HFFc6 (cell line): ENCODE measurements around the gene STK32C. TPM values are rescaled to one million over a fixed set of nuclear protein-coding genes. Genes with fewer than 3 reads are reported as not detected.

ENCODE experiments used
- DNase-seq: peaks from one replicate; pipeline ENCODE4 v3.0.0-alpha.2; 2018
- H3K27ac Mint-ChIP-seq: 2 replicates; pipeline ENCODE4 v1.8.0; 2020; ENCODE audit warnings: mild to moderate bottlenecking, mixed read lengths
- H3K27me3 Mint-ChIP-seq: 2 replicates; pipeline ENCODE4 v1.8.0; 2021; ENCODE audit warnings: mild to moderate bottlenecking, moderate library complexity, mixed read lengths; ENCODE audit not compliant: insufficient read depth
- H3K36me3 Mint-ChIP-seq: 2 replicates; pipeline ENCODE4 v1.8.0; 2021; ENCODE audit warnings: low read depth, mixed read lengths
- H3K4me1 Mint-ChIP-seq: 2 replicates; pipeline ENCODE4 v1.8.0; 2020; ENCODE audit warnings: low read depth, mixed read lengths
- H3K4me3 Mint-ChIP-seq: 2 replicates; pipeline ENCODE4 v1.8.0; 2020; ENCODE audit warnings: mild to moderate bottlenecking, moderate library complexity, mixed read lengths
- H3K9me3 Mint-ChIP-seq: 2 replicates; pipeline ENCODE4 v1.8.0; 2020; ENCODE audit warnings: mild to moderate bottlenecking, mixed read lengths
- total RNA-seq, 6 experiments: library from RNA; stranded (reverse); fragmentation: NEBNext Ultra II Directional; extraction: Animal tissue kit (Norgen Biotek cat#: 25700); gene quantifications; 2 replicates in 1 of 6; 3 replicates in 5 of 6; pipeline ENCODE4 v1.2.3, GENCODE V29; 2021
- TF ChIP-seq, protein P1 (sequence below): fragments of 200-600 bp; sonication (generic); IDR thresholded peaks from 2 replicates; pipeline ENCODE4 v1.5.0; 2021; ENCODE audit warnings: antibody characterized with exemption, mild to moderate bottlenecking

STK32C gene
- total RNA-seq, 6 experiments from 2014 or later: 5.5 to 8.3 (median 7.2) TPM

DNA sequence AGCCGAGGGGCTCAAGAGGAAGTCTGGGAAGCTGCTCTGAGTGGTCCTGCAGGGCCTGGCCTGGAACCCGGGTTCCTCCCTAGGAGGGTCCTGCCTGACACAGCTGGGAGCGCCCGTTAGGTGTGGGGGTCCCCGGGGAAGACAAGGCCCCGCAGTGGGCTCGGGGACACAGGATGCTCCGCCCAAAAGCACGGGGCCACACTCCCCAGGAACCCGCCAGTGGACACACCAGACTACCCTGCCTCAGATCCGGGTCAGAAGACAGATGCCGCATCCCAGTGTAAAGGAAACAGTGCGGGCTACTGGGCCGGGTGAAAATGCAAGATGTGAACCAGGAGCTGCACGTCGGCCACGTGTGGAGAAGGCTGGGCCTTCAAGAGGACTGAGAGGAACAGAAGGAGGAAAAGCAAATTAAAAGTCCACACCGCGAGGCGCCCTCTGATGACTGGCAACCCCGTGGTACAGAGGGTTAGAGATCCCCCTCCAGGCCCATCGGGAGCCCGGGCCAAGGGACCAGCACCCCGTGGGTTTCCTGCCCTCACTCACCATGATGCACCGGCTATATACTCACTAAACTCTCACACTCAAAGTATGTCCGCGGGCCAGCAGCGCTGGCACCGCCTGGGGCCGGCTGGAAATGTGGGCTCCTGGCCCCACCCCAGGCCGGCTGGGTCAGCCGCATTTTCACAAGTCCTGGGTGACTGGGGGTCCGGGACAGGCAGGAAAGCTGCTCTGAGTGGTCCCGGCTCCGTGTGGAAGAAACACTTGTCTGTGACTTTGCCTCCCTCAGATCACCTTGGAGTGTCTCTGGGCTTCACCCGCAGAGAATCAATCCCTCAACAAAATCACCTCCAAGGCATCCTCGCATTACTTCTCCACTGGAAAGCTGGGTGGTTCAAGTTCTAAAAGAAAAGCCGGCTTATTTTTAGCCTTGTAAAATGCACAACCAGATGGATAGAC, 6.1 kb downstream of the STK32C start:
- no peaks in the 10 kb centered on the region; the same call in 1 of the 2 replicates for H3K36me3 Mint-ChIP-seq
- H3K27ac Mint-ChIP-seq: no peak overlapping the region
- DNase-seq: no peak
- no peak overlapping the region for H3K4me3 Mint-ChIP-seq
- H3K27me3 Mint-ChIP-seq: peaks cover 31% of the 10 kb centered on the region
- no peaks in the 10 kb centered on the region; the same call in 1 of the 2 replicates for H3K4me1 Mint-ChIP-seq
- TF ChIP-seq, protein P1, sequence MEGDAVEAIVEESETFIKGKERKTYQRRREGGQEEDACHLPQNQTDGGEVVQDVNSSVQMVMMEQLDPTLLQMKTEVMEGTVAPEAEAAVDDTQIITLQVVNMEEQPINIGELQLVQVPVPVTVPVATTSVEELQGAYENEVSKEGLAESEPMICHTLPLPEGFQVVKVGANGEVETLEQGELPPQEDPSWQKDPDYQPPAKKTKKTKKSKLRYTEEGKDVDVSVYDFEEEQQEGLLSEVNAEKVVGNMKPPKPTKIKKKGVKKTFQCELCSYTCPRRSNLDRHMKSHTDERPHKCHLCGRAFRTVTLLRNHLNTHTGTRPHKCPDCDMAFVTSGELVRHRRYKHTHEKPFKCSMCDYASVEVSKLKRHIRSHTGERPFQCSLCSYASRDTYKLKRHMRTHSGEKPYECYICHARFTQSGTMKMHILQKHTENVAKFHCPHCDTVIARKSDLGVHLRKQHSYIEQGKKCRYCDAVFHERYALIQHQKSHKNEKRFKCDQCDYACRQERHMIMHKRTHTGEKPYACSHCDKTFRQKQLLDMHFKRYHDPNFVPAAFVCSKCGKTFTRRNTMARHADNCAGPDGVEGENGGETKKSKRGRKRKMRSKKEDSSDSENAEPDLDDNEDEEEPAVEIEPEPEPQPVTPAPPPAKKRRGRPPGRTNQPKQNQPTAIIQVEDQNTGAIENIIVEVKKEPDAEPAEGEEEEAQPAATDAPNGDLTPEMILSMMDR: no peak
- no peaks in the 10 kb centered on the region for H3K9me3 Mint-ChIP-seq

DNA sequence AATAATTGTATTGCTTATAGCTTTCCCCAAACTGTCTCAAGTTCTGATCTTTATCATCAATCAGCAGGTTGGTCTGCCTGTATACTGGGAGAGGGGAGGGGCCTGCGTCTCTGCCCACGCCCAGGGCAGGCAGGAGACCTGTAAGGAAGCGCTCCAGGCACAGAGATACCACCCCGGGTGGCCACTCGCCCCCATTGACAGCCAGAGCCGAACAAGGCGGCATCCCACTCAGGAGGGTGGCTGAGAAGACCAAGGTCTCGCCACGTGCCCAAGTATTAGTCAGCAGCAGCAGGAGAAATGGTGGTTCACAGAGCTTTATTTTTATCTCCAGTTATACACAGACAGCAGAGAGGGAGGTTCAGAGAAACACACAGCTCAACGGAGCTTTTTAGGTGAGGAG, 7.2 kb downstream of the STK32C start:
- DNase-seq: no peak
- Mint-ChIP-seq H3K4me3 (no peak overlapping the region), H3K4me1 (no peaks in the 10 kb centered on the region; the same call in 1 of the 2 replicates), H3K27me3 (peaks cover 31% of the 10 kb centered on the region), H3K9me3 (no peaks in the 10 kb centered on the region), H3K36me3 (no peaks in the 10 kb centered on the region; the same call in 1 of the 2 replicates), H3K27ac (no peak overlapping the region)
- TF ChIP-seq, protein P1: no peak

DNA sequence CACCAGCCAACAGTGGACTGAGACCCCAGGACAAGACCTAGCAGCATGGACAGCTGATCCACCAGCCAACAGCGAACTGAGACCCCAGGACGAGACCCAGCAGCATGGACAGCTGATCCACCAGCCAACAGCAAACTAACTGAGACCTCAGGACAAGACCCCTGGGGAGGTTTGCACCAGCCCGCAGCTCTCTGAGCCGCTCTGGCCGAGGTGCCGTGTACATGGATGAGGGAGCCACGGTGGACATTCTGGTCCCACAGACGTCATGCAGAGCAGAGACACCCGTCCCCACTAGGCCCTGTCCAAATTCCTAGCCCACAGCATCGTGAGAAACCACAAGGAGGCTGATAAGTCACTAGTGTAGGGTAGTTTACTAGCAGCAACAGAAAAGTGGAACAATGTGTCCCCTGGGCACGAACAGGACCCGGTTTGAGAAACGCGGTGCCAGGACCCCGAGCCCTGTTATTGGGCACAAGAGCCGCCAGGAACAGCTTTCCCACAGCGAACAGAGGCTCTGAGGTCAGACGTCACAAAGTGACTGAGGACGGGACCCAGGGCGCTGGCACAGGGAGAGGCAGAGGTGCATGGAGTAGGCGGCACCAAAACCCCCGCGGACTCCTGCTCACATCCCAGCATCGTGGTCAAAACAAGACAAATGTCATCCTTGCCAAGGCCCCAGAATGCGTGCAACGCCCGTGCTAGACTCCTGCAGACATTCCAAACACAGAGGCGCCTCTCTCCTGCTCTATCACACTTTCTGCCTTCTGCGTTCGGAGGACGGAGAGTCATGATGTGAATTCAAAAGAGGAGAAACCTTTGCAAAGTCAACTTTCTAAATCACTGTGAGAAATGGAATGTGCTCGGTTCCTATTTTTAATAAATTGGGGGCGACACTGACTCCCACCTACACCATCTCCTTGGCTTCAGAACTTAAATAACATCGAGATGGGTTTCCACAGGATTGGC, 8.1 kb downstream of the STK32C start:
- Mint-ChIP-seq H3K4me3 (no peak overlapping the region), H3K9me3 (no peaks in the 10 kb centered on the region), H3K36me3 (no peaks in the 10 kb centered on the region), H3K27me3 (peaks cover 34% of the 10 kb centered on the region), H3K4me1 (no peaks in the 10 kb centered on the region; the same call in 1 of the 2 replicates), H3K27ac (no peak overlapping the region)
- TF ChIP-seq, protein P1: no peak
- DNase-seq: no peak

DNA sequence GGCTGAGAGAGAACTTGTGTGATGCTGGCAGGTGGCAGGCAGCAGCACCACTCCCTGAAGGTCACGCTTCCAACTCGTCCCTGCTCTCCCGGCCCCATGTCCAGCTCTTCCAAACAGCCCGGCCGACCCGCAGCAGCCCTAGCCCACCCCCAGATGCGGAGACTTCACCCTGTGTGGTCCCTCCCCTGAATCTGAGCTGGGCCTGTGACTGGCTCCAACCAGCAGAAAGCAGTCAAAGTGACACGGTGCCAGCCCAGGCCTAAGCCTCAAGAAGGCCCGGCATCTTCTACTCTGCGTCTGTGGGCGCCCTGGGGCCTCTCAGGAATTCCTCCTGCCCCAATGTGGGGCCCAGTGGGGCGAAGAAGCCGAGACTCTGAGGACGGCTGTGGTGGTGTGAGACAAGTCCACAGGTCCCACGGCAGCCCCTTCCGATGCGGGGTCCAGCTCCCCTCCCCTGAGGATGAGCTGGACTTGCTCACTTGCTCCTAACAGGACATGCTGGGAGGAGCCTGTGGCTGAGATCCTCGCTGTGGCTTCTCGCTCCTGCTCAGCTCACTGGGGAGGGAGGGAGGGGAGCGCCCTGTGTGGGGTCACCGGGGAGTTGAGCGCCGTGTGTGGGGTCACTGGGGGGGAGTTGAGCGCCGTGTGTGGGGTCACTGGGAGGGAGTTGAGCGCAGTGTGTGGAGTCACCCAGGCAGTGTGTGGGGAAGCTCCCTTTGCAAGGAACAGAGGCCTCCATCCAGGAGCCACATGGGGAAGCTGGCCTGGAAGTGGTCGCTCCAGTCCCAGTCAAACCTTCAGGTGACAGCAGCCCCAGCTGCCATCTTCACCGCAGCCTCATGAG, 9.5 kb downstream of the STK32C start:
- Mint-ChIP-seq H3K4me1 (no peaks in the 10 kb centered on the region; the same call in 1 of the 2 replicates), H3K9me3 (no peaks in the 10 kb centered on the region), H3K27ac (peak overlapping the region; percentile 42; the same call in 1 of the 2 replicates), H3K36me3 (no peaks in the 10 kb centered on the region), H3K27me3 (peaks cover 28% of the 10 kb centered on the region), H3K4me3 (no peak overlapping the region; the same call in 1 of the 2 replicates)
- TF ChIP-seq, protein P1: no peak
- no peak for DNase-seq
